IMR-90 (cell line): ENCODE results near the gene OR1L8.

Experiments
- CEBPB ChIP-seq: IDR thresholded peaks from 2 replicates; pipeline ENCODE4 v1.6.1; 2012; ENCODE audit warnings: low read depth, low read length, improper control_type of control experiment
- MXI1 ChIP-seq: IDR thresholded peaks from 2 replicates; pipeline ENCODE4 v1.6.1; 2012; ENCODE audit warnings: low read depth, mild to moderate bottlenecking, low read length, moderate library complexity, borderline replicate concordance
- NFE2L2 ChIP-seq: fragments of 150-350 bp; IDR thresholded peaks from 2 replicates; pipeline ENCODE4 v1.6.1; 2016; ENCODE audit warnings: low read depth, mild to moderate bottlenecking, low read length
- POLR2A ChIP-seq: IDR thresholded peaks from 2 replicates; pipeline ENCODE4 v1.6.1; 2012; ENCODE audit warnings: mild to moderate bottlenecking, low read depth, low read length
- RAD21 ChIP-seq: IDR thresholded peaks from 2 replicates; pipeline ENCODE4 v1.6.1; 2012; ENCODE audit warnings: low read length, improper control_type of control experiment
- RFX5 ChIP-seq: IDR thresholded peaks from 2 replicates; pipeline ENCODE4 v1.8.0; 2012; ENCODE audit warnings: low read depth, mild to moderate bottlenecking, low read length, moderate library complexity
- SMC3 ChIP-seq: fragments of 150-350 bp; IDR thresholded peaks from 2 replicates; pipeline ENCODE4 v1.6.1; 2016; ENCODE audit warnings: low read depth, mild to moderate bottlenecking, antibody characterized with exemption, low read length, moderate library complexity
- TF ChIP-seq, protein P1 (sequence below): conservative IDR thresholded peaks from 2 replicates; pipeline ENCODE4 v1.5.1; 2012; ENCODE audit warnings: mild to moderate bottlenecking, low read depth, low read length, improper control_type of control experiment
- TF ChIP-seq, protein P2 (sequence below): fragments of 150-350 bp; IDR thresholded peaks from 2 replicates; pipeline ENCODE4 v1.6.1; 2017; ENCODE audit warnings: mild to moderate bottlenecking, antibody characterized with exemption, low read length, low read depth

DNA sequence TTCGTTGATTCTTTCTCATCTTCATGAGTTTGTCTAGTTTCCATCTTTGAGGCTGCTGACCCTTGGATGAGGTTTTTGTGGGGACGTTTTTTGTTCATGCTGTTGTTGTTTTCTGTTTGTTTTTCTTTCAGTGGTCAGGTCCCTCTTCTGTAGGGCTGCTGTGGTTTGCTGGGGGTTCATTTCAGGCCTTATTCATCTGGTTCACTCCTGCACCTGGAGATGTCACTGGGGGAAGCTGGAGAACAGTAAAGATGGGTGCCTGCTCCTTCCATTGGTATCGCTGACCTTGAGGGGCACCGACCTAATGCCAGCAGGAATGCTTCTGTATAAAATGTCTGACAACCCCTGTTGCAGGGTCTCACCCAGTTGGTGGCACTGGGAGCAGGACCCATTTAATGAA is 21.7 kb downstream of the OR1L8 start:
- no peak for TF ChIP-seq RFX5
- no peak for TF ChIP-seq POLR2A
- no peak for TF ChIP-seq MXI1
- TF ChIP-seq, protein P1, sequence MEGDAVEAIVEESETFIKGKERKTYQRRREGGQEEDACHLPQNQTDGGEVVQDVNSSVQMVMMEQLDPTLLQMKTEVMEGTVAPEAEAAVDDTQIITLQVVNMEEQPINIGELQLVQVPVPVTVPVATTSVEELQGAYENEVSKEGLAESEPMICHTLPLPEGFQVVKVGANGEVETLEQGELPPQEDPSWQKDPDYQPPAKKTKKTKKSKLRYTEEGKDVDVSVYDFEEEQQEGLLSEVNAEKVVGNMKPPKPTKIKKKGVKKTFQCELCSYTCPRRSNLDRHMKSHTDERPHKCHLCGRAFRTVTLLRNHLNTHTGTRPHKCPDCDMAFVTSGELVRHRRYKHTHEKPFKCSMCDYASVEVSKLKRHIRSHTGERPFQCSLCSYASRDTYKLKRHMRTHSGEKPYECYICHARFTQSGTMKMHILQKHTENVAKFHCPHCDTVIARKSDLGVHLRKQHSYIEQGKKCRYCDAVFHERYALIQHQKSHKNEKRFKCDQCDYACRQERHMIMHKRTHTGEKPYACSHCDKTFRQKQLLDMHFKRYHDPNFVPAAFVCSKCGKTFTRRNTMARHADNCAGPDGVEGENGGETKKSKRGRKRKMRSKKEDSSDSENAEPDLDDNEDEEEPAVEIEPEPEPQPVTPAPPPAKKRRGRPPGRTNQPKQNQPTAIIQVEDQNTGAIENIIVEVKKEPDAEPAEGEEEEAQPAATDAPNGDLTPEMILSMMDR: no peak
- TF ChIP-seq NFE2L2: no peak
- no peak for TF ChIP-seq SMC3
- TF ChIP-seq CEBPB: no peak
- TF ChIP-seq, protein P2, sequence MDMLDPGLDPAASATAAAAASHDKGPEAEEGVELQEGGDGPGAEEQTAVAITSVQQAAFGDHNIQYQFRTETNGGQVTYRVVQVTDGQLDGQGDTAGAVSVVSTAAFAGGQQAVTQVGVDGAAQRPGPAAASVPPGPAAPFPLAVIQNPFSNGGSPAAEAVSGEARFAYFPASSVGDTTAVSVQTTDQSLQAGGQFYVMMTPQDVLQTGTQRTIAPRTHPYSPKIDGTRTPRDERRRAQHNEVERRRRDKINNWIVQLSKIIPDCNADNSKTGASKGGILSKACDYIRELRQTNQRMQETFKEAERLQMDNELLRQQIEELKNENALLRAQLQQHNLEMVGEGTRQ: no peak
- TF ChIP-seq RAD21: no peak
